Endodermal cell (in vitro differentiated cells): ENCODE measurements around the gene COX6A1. TPM values are rescaled to one million over a fixed set of nuclear protein-coding genes. Genes with fewer than 3 reads are reported as not detected.
A peak's percentile ranks its signal among the peaks of the same experiment; 100 is the strongest.

Experiments used
- DNase-seq: peaks from one replicate; pipeline ENCODE4 v3.0.0-alpha.2; 2017
- H3K27ac ChIP-seq: 2 replicates; pipeline ENCODE4 v1.5.1; 2013; ENCODE audit warnings: mild to moderate bottlenecking, low read depth, low read length, moderate library complexity
- H3K27me3 ChIP-seq: 2 replicates; pipeline ENCODE4 v1.6.1; 2013; ENCODE audit warnings: mild to moderate bottlenecking, low read length, moderate library complexity; ENCODE audit not compliant: insufficient read depth, control insufficient read depth, poor library complexity, severe bottlenecking
- H3K36me3 ChIP-seq: 2 replicates; pipeline ENCODE4 v1.7.0; 2013; ENCODE audit warnings: mild to moderate bottlenecking, low read length, moderate library complexity; ENCODE audit not compliant: control insufficient read depth, insufficient read depth
- H3K4me1 ChIP-seq: one replicate; pipeline ENCODE4 v1.7.0; 2013; ENCODE audit warnings: low read length; ENCODE audit not compliant: control insufficient read depth, insufficient read depth
- H3K4me3 ChIP-seq: 2 replicates; pipeline ENCODE4 v1.5.1; 2013; ENCODE audit warnings: mild to moderate bottlenecking, low read length, moderate library complexity
- H3K9ac ChIP-seq: 2 replicates; pipeline ENCODE4 v1.6.1; 2013; ENCODE audit warnings: mild to moderate bottlenecking, low read length, moderate library complexity; ENCODE audit not compliant: poor library complexity, severe bottlenecking; ENCODE audit errors: extremely low read depth
- H3K9me3 ChIP-seq: 2 replicates; pipeline ENCODE4 v1.6.1; 2013; ENCODE audit warnings: mild to moderate bottlenecking, low read length, moderate library complexity; ENCODE audit not compliant: control insufficient read depth
- H3K27ac Mint-ChIP-seq: 2 replicates; pipeline ENCODE4 v1.8.0; 2020; ENCODE audit warnings: mixed read lengths
- H3K27me3 Mint-ChIP-seq: 2 replicates; pipeline ENCODE4 v1.8.0; 2021; ENCODE audit warnings: mild to moderate bottlenecking, mixed read lengths; ENCODE audit not compliant: insufficient read depth
- H3K36me3 Mint-ChIP-seq: 2 replicates; pipeline ENCODE4 v1.8.0; 2020; ENCODE audit warnings: low read depth, mixed read lengths
- H3K4me1 Mint-ChIP-seq: 2 replicates; pipeline ENCODE4 v1.8.0; 2020; ENCODE audit warnings: mixed read lengths
- H3K4me3 Mint-ChIP-seq: 2 replicates; pipeline ENCODE4 v1.8.0; 2020; ENCODE audit warnings: mild to moderate bottlenecking, moderate library complexity, mixed read lengths
- H3K9me3 Mint-ChIP-seq: 2 replicates; pipeline ENCODE4 v1.8.0; 2020; ENCODE audit warnings: mild to moderate bottlenecking, mixed read lengths
- CTCF ChIP-seq: fragments of 200-600 bp; sonication (generic); conservative IDR thresholded peaks from 2 replicates; pipeline ENCODE4 v1.5.0; 2021; ENCODE audit warnings: antibody characterized with exemption, mild to moderate bottlenecking
- WGBS, 2 experiments: methylation state at CpG; one replicate each; pipeline versions ENCODE4 v1.1.5 to v1.1.7; 2013; ENCODE audit warnings: missing lambda C conversion rate in 2 of 2, mixed read lengths in 1 of 2; ENCODE audit not compliant: insufficient coverage in 1 of 2, insufficient read length in 1 of 2; 5-methylcytosine and 5-hydroxymethylcytosine counted together
- total RNA-seq, 2 donors: library from RNA; stranded (reverse); fragmentation: NEBNext Ultra II Directional in 1 of 2; extraction: Animal tissue kit (Norgen Biotek cat#: 25700) in 1 of 2; gene quantifications; 2 replicates in 1 of 2; 3 replicates in 1 of 2; pipeline ENCODE4 v1.2.1, GENCODE V29; 2021

The COX6A1 gene
- total RNA-seq, 2 donors from 2014 or later, result 344 to 354 TPM

GRCh38 chr12:120468325-120468820, 30.5 kb downstream of the COX6A1 start:
- Histone ChIP-seq H3K9ac (peak overlapping the region; percentile 83), H3K4me3 (peak overlapping the region; percentile 95), H3K27ac (peak overlapping the region; percentile 74), H3K9me3 (no peaks in the 10 kb centered on the region), H3K4me1 (peaks cover 3% of the 10 kb centered on the region), H3K27me3 (no peaks in the 10 kb centered on the region), H3K36me3 (peaks cover 43% of the 10 kb centered on the region)
- peak overlapping the region; percentile 90 for H3K4me3 Mint-ChIP-seq
- no peak for TF ChIP-seq CTCF
- H3K36me3 Mint-ChIP-seq, result peaks cover 38% of the 10 kb centered on the region
- DNase-seq, result peak; percentile 84
- peaks cover 21% of the 10 kb centered on the region for H3K4me1 Mint-ChIP-seq
- peak overlapping the region; percentile 90 for H3K27ac Mint-ChIP-seq
- 7 to 12% methylated on average over 14 to 23 of the region's 23 CpGs for WGBS, 2 experiments
- no peaks in the 10 kb centered on the region for H3K27me3 Mint-ChIP-seq
- no peaks in the 10 kb centered on the region for H3K9me3 Mint-ChIP-seq

DNA sequence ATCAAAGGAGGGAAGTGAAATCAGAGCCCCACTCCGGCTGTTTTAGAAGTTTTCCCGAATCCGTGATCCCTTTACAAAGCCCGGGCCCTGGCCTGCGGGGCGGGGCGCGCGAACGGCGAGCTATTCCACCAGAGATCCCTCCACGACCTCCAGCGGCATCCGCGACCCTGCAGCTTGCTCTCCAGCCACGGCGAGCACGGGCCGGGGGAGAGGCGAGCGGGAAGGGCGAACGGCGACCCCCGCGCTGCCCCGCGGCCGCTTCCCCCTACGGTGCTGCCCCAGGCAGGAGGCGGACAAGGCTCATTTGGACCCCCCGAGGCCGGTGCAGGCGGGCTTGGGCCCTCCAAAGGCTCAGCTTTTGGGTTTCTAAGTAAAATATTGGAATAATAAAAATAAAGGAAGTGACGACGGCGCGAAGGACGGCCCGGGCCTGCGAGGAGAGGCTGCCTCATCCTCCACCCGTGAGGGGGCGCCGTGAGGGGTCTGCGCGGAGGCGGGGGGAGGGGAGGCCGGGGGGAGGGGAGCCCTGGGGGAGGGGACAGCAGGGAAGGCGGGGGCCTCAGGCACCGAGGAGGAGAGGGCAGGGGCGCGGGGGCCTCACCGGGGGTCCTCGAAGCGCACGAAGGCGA, 31.0 kb downstream of the COX6A1 start:
- H3K36me3 Mint-ChIP-seq, result peaks cover 32% of the 10 kb centered on the region
- no peaks in the 10 kb centered on the region for H3K9me3 Mint-ChIP-seq

GRCh38 chr12:120469450-120470149, 31.7 kb downstream of the COX6A1 start, which contains the start of gene SRSF9:
SRSF9 (minus strand) TSS chr12:120469748; CDS start chr12:120469609, 139 bp downstream.
- H3K27me3 Mint-ChIP-seq, result no peaks in the 10 kb centered on the region
- H3K27me3 ChIP-seq, result no peaks in the 10 kb centered on the region
- peaks cover 26% of the 10 kb centered on the region for H3K36me3 Mint-ChIP-seq
- peaks cover 3% of the 10 kb centered on the region for H3K4me1 ChIP-seq
- whole genome bisulfite sequencing, 2 experiments, result 0 to 1% methylated on average over 49 to 88 of the region's 88 CpGs
- H3K4me3 ChIP-seq, result peak within 1 kb of the TSS; percentile 95
- no peaks in the 10 kb centered on the region for H3K9me3 Mint-ChIP-seq
- peak; percentile 99 for DNase-seq
- no peaks in the 10 kb centered on the region for H3K9me3 ChIP-seq
- H3K4me3 Mint-ChIP-seq, result peak within 1 kb of the TSS; percentile 90
- H3K36me3 ChIP-seq, result peaks cover 31% of the 10 kb centered on the region
- H3K27ac ChIP-seq, result peak within 1 kb of the TSS; percentile 91
- H3K9ac ChIP-seq, result peak within 1 kb of the TSS; percentile 83
- TF ChIP-seq CTCF, result peak; percentile 92
- H3K27ac Mint-ChIP-seq, result peak within 1 kb of the TSS; percentile 90
- H3K4me1 Mint-ChIP-seq, result peaks cover 25% of the 10 kb centered on the region

More for the DNA sequence above, 31.0 kb downstream of the COX6A1 start:
- Histone ChIP-seq H3K4me3 (peak overlapping the region; percentile 95), H3K36me3 (peaks cover 37% of the 10 kb centered on the region), H3K27ac (peak overlapping the region; percentile 91), H3K9me3 (no peaks in the 10 kb centered on the region), H3K27me3 (no peaks in the 10 kb centered on the region), H3K9ac (peak overlapping the region; percentile 83), H3K4me1 (peaks cover 3% of the 10 kb centered on the region)
- peak overlapping the region; percentile 90 for H3K27ac Mint-ChIP-seq
- H3K27me3 Mint-ChIP-seq, result no peaks in the 10 kb centered on the region
- H3K4me3 Mint-ChIP-seq, result peak overlapping the region; percentile 90
- H3K4me1 Mint-ChIP-seq, result peaks cover 21% of the 10 kb centered on the region
- DNase-seq, result no peak
- TF ChIP-seq CTCF, result no peak
- 0 to 1% methylated on average over 23 to 53 of the region's 57 CpGs for WGBS, 2 experiments
